HL-60 (cell line): ENCODE measurements around the gene SCLY.

Source experiments
- POLR2AphosphoS5 ChIP-seq: IDR thresholded peaks from 2 replicates; pipeline ENCODE4 v1.6.1; 2012; ENCODE audit warnings: low read depth
- TF ChIP-seq, protein P1 (sequence below): IDR thresholded peaks from one replicate; pipeline ENCODE4 v1.5.1; 2011; ENCODE audit warnings: low read length, control low read depth, inconsistent platforms; ENCODE audit not compliant: insufficient read depth
- TF ChIP-seq, protein P2 (sequence below): IDR thresholded peaks from 2 replicates; pipeline ENCODE4 v1.6.1; 2012; ENCODE audit warnings: low read depth; ENCODE audit not compliant: insufficient replicate concordance

DNA sequence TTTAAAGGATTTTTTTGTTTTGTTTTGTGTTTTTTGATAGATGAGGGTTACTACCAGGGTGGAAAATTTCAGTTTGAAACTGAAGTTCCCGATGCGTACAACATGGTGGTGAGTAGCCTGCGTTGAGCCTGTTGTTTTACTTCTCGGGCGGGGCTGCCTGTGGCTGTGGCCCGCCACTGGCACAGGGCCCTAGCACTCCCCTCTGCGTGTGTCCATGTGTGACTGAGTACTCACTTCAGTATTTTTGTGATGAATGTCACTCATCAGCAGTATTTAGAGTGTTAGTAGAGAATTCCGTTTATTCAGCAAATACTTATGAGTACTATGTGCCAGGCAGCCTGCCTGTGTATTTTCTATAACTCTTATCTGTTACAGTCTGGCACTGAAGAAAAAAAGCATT, 44.3 kb upstream of the SCLY start:
- TF ChIP-seq, protein P1, sequence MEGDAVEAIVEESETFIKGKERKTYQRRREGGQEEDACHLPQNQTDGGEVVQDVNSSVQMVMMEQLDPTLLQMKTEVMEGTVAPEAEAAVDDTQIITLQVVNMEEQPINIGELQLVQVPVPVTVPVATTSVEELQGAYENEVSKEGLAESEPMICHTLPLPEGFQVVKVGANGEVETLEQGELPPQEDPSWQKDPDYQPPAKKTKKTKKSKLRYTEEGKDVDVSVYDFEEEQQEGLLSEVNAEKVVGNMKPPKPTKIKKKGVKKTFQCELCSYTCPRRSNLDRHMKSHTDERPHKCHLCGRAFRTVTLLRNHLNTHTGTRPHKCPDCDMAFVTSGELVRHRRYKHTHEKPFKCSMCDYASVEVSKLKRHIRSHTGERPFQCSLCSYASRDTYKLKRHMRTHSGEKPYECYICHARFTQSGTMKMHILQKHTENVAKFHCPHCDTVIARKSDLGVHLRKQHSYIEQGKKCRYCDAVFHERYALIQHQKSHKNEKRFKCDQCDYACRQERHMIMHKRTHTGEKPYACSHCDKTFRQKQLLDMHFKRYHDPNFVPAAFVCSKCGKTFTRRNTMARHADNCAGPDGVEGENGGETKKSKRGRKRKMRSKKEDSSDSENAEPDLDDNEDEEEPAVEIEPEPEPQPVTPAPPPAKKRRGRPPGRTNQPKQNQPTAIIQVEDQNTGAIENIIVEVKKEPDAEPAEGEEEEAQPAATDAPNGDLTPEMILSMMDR: no peak
- no peak for TF ChIP-seq POLR2AphosphoS5
- TF ChIP-seq, protein P2, sequence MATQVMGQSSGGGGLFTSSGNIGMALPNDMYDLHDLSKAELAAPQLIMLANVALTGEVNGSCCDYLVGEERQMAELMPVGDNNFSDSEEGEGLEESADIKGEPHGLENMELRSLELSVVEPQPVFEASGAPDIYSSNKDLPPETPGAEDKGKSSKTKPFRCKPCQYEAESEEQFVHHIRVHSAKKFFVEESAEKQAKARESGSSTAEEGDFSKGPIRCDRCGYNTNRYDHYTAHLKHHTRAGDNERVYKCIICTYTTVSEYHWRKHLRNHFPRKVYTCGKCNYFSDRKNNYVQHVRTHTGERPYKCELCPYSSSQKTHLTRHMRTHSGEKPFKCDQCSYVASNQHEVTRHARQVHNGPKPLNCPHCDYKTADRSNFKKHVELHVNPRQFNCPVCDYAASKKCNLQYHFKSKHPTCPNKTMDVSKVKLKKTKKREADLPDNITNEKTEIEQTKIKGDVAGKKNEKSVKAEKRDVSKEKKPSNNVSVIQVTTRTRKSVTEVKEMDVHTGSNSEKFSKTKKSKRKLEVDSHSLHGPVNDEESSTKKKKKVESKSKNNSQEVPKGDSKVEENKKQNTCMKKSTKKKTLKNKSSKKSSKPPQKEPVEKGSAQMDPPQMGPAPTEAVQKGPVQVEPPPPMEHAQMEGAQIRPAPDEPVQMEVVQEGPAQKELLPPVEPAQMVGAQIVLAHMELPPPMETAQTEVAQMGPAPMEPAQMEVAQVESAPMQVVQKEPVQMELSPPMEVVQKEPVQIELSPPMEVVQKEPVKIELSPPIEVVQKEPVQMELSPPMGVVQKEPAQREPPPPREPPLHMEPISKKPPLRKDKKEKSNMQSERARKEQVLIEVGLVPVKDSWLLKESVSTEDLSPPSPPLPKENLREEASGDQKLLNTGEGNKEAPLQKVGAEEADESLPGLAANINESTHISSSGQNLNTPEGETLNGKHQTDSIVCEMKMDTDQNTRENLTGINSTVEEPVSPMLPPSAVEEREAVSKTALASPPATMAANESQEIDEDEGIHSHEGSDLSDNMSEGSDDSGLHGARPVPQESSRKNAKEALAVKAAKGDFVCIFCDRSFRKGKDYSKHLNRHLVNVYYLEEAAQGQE: no peak
